EL (cell line): ENCODE measurements around the gene SLC12A8.

Experiments used
- DNase-seq: peaks from one replicate; pipeline ENCODE4 v3.0.0-alpha.2; 2016

SLC12A8 gene

GRCh38 chr3:125108833-125109535, 103.6 kb downstream of the SLC12A8 start:
- DNase-seq: peak; percentile 31

GRCh38 chr3:125107861-125108567, 104.5 kb downstream of the SLC12A8 start:
- peak; percentile 82 for DNase-seq

- DNase-seq: no peak
Observed at GRCh38 chr3:125107363-125107762, 105.2 kb downstream of the SLC12A8 start.

- DNase-seq: no peak
Observed at GRCh38 chr3:125105116-125105515, 107.4 kb downstream of the SLC12A8 start.

GRCh38 chr3:125104639-125105038, 107.9 kb downstream of the SLC12A8 start:
- no peak for DNase-seq

- DNase-seq: no peak
Observed at GRCh38 chr3:125103406-125103805, 109.1 kb downstream of the SLC12A8 start.

GRCh38 chr3:125102470-125102869, 110.1 kb downstream of the SLC12A8 start:
- DNase-seq: no peak

GRCh38 chr3:125098611-125099291, 113.8 kb downstream of the SLC12A8 start:
- DNase-seq: peak; percentile 26

GRCh38 chr3:125090649-125091048, 121.9 kb downstream of the SLC12A8 start:
- DNase-seq: no peak

GRCh38 chr3:125087768-125088391, 124.7 kb downstream of the SLC12A8 start:
- DNase-seq: peak; percentile 74

GRCh38 chr3:125085166-125085565, 127.4 kb downstream of the SLC12A8 start:
- DNase-seq: no peak

- DNase-seq: no peak
Observed at GRCh38 chr3:125083776-125084175, 128.8 kb downstream of the SLC12A8 start.

- peak; percentile 72 for DNase-seq
Observed at GRCh38 chr3:125082339-125082738, 130.2 kb downstream of the SLC12A8 start.

GRCh38 chr3:125080077-125080476, 132.5 kb downstream of the SLC12A8 start:
- DNase-seq: no peak

- DNase-seq: peak; percentile 58
Observed at GRCh38 chr3:125079675-125080045, 132.9 kb downstream of the SLC12A8 start.

- peak; percentile 37 for DNase-seq
Observed at GRCh38 chr3:125078951-125079674, 133.4 kb downstream of the SLC12A8 start.

GRCh38 chr3:125077864-125078263, 134.7 kb downstream of the SLC12A8 start:
- DNase-seq: no peak

GRCh38 chr3:125076464-125076863, 136.1 kb downstream of the SLC12A8 start:
- no peak for DNase-seq

- no peak for DNase-seq
Observed at GRCh38 chr3:125075738-125076137, 136.8 kb downstream of the SLC12A8 start.

- DNase-seq: no peak
Observed at GRCh38 chr3:125073390-125073905, 139.1 kb downstream of the SLC12A8 start.

GRCh38 chr3:125072749-125073389, 139.7 kb downstream of the SLC12A8 start:
- DNase-seq: no peak

GRCh38 chr3:125072301-125072700, 140.2 kb downstream of the SLC12A8 start:
- DNase-seq: peak; percentile 60
